Erythroblast (primary cell): ENCODE results near the gene GPR135.

Experiments used
- GATA1 ChIP-seq: IDR thresholded peaks from 2 replicates; pipeline ENCODE4 v1.6.1; 2011; ENCODE audit warnings: low read depth, mild to moderate bottlenecking, control low read depth, low read length, moderate library complexity
- POLR2A ChIP-seq: IDR thresholded peaks from 2 replicates; pipeline ENCODE4 v1.6.1; 2011; ENCODE audit warnings: mild to moderate bottlenecking, low read length

GRCh38 chr14:59415836-59416602, 49.2 kb downstream of the GPR135 start:
- TF ChIP-seq POLR2A: no peak
- TF ChIP-seq GATA1: no peak
